Left ventricle myocardium inferior (tissue), 1 donor: Measurements from ENCODE around the gene DNAAF6. TPM values are rescaled to one million over a fixed set of nuclear protein-coding genes. Genes with fewer than 3 reads are reported as not detected.

Experiments used
- DNase-seq: peaks from one replicate; pipeline ENCODE4 v3.0.0-alpha.2; 2020
- H3K27ac ChIP-seq: fragments of 200-600 bp; replicated peaks from 2 replicates; pipeline ENCODE4 v1.8.0; 2021
- H3K27me3 ChIP-seq: fragments of 200-600 bp; 2 replicates; pipeline ENCODE4 v1.8.0; 2021; ENCODE audit warnings: low read depth
- H3K36me3 ChIP-seq: fragments of 200-600 bp; 2 replicates; pipeline ENCODE4 v1.8.0; 2021
- H3K4me1 ChIP-seq: fragments of 200-600 bp; 2 replicates; pipeline ENCODE4 v1.8.0; 2021
- H3K4me3 ChIP-seq: fragments of 200-600 bp; 2 replicates; pipeline ENCODE4 v1.8.0; 2021; ENCODE audit warnings: mild to moderate bottlenecking, moderate library complexity
- H3K9me3 ChIP-seq: fragments of 200-600 bp; replicated peaks from 2 replicates; pipeline ENCODE4 v1.8.0; 2021
- CTCF ChIP-seq: fragments of 200-600 bp; IDR thresholded peaks from 2 replicates; pipeline ENCODE4 v1.8.0; 2021; ENCODE audit warnings: antibody characterized with exemption, mild to moderate bottlenecking, borderline replicate concordance
- intact Hi-C: fragments of 100-400 bp; cut with micrococcal nuclease; formaldehyde crosslinking; loops from one replicate; pipeline ENCODE4 v1.11.0; 2022
- total RNA-seq: library from RNA; stranded (reverse); fragmentation: NEBNext Ultra II Directional; extraction: Animal tissue kit (Norgen Biotek cat#: 25700); gene quantifications from one replicate; pipeline ENCODE4 v1.2.1, GENCODE V29; 2021
- donor health status: DM: no; HTN: yes; CAD: no; lungs with severe emphysema.

DNAAF6 gene
- total RNA-seq, 1 donor from 2014 or later = not detected

GRCh38 chrX:107228486-107228819 is 22.0 kb downstream of the DNAAF6 start:
- no peak for TF ChIP-seq CTCF
- DNase-seq = no peak
- Histone ChIP-seq H3K27me3 (no peaks in the 10 kb centered on the region), H3K9me3 (no peaks in the 10 kb centered on the region), H3K27ac (no peak overlapping the region), H3K36me3 (no peaks in the 10 kb centered on the region), H3K4me1 (no peaks in the 10 kb centered on the region), H3K4me3 (no peak overlapping the region)
- intact Hi-C loops = no loop called here

GRCh38 chrX:107272431-107272921 is 66.1 kb downstream of the DNAAF6 start:
- H3K4me3 ChIP-seq = no peak overlapping the region
- H3K27ac ChIP-seq = no peak overlapping the region
- H3K27me3 ChIP-seq = peaks cover 30% of the 10 kb centered on the region
- no peaks in the 10 kb centered on the region for H3K9me3 ChIP-seq
- no peak for DNase-seq
- no peak for TF ChIP-seq CTCF
- H3K36me3 ChIP-seq = no peaks in the 10 kb centered on the region
- H3K4me1 ChIP-seq = no peaks in the 10 kb centered on the region
- intact Hi-C loops = no loop called here

- H3K27ac ChIP-seq = no peak overlapping the region
- H3K36me3 ChIP-seq = no peaks in the 10 kb centered on the region
- no peak overlapping the region for H3K4me3 ChIP-seq
- no peaks in the 10 kb centered on the region for H3K9me3 ChIP-seq
- intact Hi-C loops = no loop called here
- H3K4me1 ChIP-seq = no peaks in the 10 kb centered on the region
- H3K27me3 ChIP-seq = peaks cover 26% of the 10 kb centered on the region
- no peak for TF ChIP-seq CTCF
- no peak for DNase-seq
These were observed 67.4 kb downstream of the DNAAF6 start for GRCh38 chrX:107273795-107274194.

- H3K36me3 ChIP-seq = no peaks in the 10 kb centered on the region
- TF ChIP-seq CTCF = no peak
- no peak for DNase-seq
- no peaks in the 10 kb centered on the region for H3K4me1 ChIP-seq
- H3K9me3 ChIP-seq = no peaks in the 10 kb centered on the region
- intact Hi-C loops = no loop called here
- H3K27me3 ChIP-seq = no peaks in the 10 kb centered on the region
- no peak overlapping the region for H3K4me3 ChIP-seq
- H3K27ac ChIP-seq = no peak overlapping the region
These were observed 82.3 kb downstream of the DNAAF6 start for GRCh38 chrX:107288676-107289075.

GRCh38 chrX:107290019-107290418 is 83.6 kb downstream of the DNAAF6 start:
- DNase-seq = no peak
- no peaks in the 10 kb centered on the region for H3K36me3 ChIP-seq
- no peak for TF ChIP-seq CTCF
- no peaks in the 10 kb centered on the region for H3K9me3 ChIP-seq
- intact Hi-C loops = no loop called here
- H3K4me3 ChIP-seq = no peak overlapping the region
- H3K27me3 ChIP-seq = no peaks in the 10 kb centered on the region
- H3K27ac ChIP-seq = no peak overlapping the region
- H3K4me1 ChIP-seq = no peaks in the 10 kb centered on the region

GRCh38 chrX:107293056-107293455 is 86.6 kb downstream of the DNAAF6 start:
- Histone ChIP-seq H3K4me1 (no peaks in the 10 kb centered on the region), H3K9me3 (no peaks in the 10 kb centered on the region), H3K27ac (no peak overlapping the region), H3K4me3 (no peak overlapping the region), H3K27me3 (no peaks in the 10 kb centered on the region), H3K36me3 (no peaks in the 10 kb centered on the region)
- DNase-seq = no peak
- intact Hi-C loops = no loop called here
- TF ChIP-seq CTCF = no peak
